H1 (cell line): ENCODE data around the gene RGS16. TPM values are rescaled to one million over a fixed set of nuclear protein-coding genes. Genes with fewer than 3 reads are reported as not detected.

Experiments used
- ATF2 ChIP-seq: IDR thresholded peaks from 2 replicates; pipeline ENCODE4 v1.6.1; 2012; ENCODE audit warnings: low read length, inconsistent platforms
- polyA plus RNA-seq, 7 experiments: library from polyadenylated mRNA; depleted of rRNA in 3 of 7; stranded (reverse) in 5 of 7; unstranded in 2 of 7; fragments of >200 nt in 5 of 7; fragments of 200-250 nt in 2 of 7; gene quantifications; 1 replicate in 5 of 7; 2 replicates in 1 of 7; 4 replicates in 1 of 7; pipeline versions ENCODE4 v1.2.1 to v1.2.3, GENCODE V29; 2011 to 2013; ENCODE audit warnings: missing spikeins in 2 of 7, mixed read lengths in 2 of 7
- total RNA-seq: library from RNA; stranded (reverse); fragmentation: NEBNext Ultra II Directional; extraction: Animal tissue kit (Norgen Biotek cat#: 25700); gene quantifications from 2 replicates; pipeline ENCODE4 v1.2.1, GENCODE V29; 2021

The RGS16 gene
- total and polyA plus RNA-seq, 2 of the 8 experiments (the other 6 are each of a cell fraction or from before 2014, with no cell fraction given) = 5.7 to 9.8 TPM

- TF ChIP-seq ATF2 = no peak
Observed at GRCh38 chr1:182628657-182629056, 24.5 kb upstream of the RGS16 start (continued).
